HCT116 (cell line): ENCODE measurements around the gene LRFN2. TPM values are rescaled to one million over a fixed set of nuclear protein-coding genes. Genes with fewer than 3 reads are reported as not detected.

Experiments used
- ATAC-seq: fragments of 200-7000 bp; cut with Tn5 transposase; 2 replicates; pipeline ENCODE4 v1.9.1; 2020; ENCODE audit warnings: mild to moderate bottlenecking, moderate library complexity
- BruUV-seq: library from RNA; stranded (reverse); fragments of 400-500 nt; replicated peaks from 2 replicates; lab custom pipeline; 2021; lab: Mats Ljungman, UMichigan
- CTCF ChIA-PET: fragments of 300-600 bp; sonication (Branson Sonifier 250); formaldehyde crosslinking; loops from one replicate; lab custom pipeline; 2021; ENCODE audit warnings: antibody characterized with exemption; lab: Charles Lee
- POLR2A ChIA-PET: fragments of 300-600, 350-600 bp; sonication (Branson Sonifier 250); formaldehyde crosslinking; loops from one replicate; lab custom pipeline; 2021; ENCODE audit warnings: antibody characterized with exemption; lab: Charles Lee
- RAD21 ChIA-PET, 2 experiments: fragments of 300-600 bp; sonication (Branson Sonifier 250); formaldehyde crosslinking; loops; one replicate each; lab custom pipeline; 2023; ENCODE audit warnings: low total read pairs in 2 of 2; ENCODE audit not compliant: uncharacterized antibody in 2 of 2, unreplicated experiment in 2 of 2, low non-redundant PET in 1 of 2; lab: Charles Lee
- DNase-seq: peaks from one replicate; pipeline ENCODE4 v3.0.0-alpha.2; 2010; ENCODE audit warnings: low read depth, low spot score
- H2AFZ ChIP-seq: fragments of 200-600 bp; shearing (Covaris generic), sonication (generic); 2 replicates; pipeline ENCODE4 v1.6.1; 2017; ENCODE audit warnings: low read depth, mixed run types, mixed read lengths, antibody characterized with exemption, low read length; ENCODE audit not compliant: poor library complexity, severe bottlenecking
- H3K27ac ChIP-seq: 2 replicates; pipeline ENCODE4 v1.5.1; 2012; ENCODE audit warnings: low read depth, low read length
- H3K27me3 ChIP-seq: fragments of 200-600 bp; sonication (generic); 2 replicates; pipeline ENCODE4 v1.6.1; 2016; ENCODE audit warnings: mixed run types, low read length, mixed read lengths; ENCODE audit not compliant: insufficient read depth
- H3K36me3 ChIP-seq, 2 experiments: fragments of 200-500 bp in 1 of 2; fragments of 200-600 bp in 1 of 2; sonication (Bioruptor generic) in 1 of 2; sonication (generic) in 1 of 2; 2 replicates each; pipeline versions ENCODE4 v1.5.1 to v1.6.1; 2014 to 2016; ENCODE audit warnings: low read length in 2 of 2, inconsistent platforms in 1 of 2, mixed read lengths in 1 of 2, mixed run types in 1 of 2; ENCODE audit not compliant: insufficient read depth in 2 of 2, control insufficient read depth in 1 of 2
- H3K4me1 ChIP-seq, 2 experiments: fragments of 200-600 bp in 1 of 2; sonication (generic) in 1 of 2; 2 replicates each; pipeline versions ENCODE4 v1.5.1 to v1.6.1; 2012 to 2017; ENCODE audit warnings: low read length in 2 of 2, inconsistent platforms in 1 of 2, mild to moderate bottlenecking in 1 of 2, mixed read lengths in 1 of 2, mixed run types in 1 of 2, moderate library complexity in 1 of 2; ENCODE audit not compliant: insufficient read depth in 2 of 2, control insufficient read depth in 1 of 2
- H3K4me2 ChIP-seq: fragments of 200-600 bp; sonication (generic); 2 replicates; pipeline ENCODE4 v1.6.1; 2017; ENCODE audit warnings: mixed run types, low read length, mixed read lengths
- H3K4me3 ChIP-seq, 2 experiments: fragments of 200-600 bp in 1 of 2; sonication (generic) in 1 of 2; replicated peaks in 1 of 2; 2 replicates each; pipeline ENCODE4 v1.5.1; 2011 to 2016; ENCODE audit warnings: low read length in 2 of 2, control low read depth in 1 of 2, low read depth in 1 of 2, mild to moderate bottlenecking in 1 of 2, mixed read lengths in 1 of 2, mixed run types in 1 of 2
- H3K79me2 ChIP-seq: fragments of 200-600 bp; sonication (generic); 2 replicates; pipeline ENCODE4 v1.6.1; 2017; ENCODE audit warnings: mild to moderate bottlenecking, mixed run types, low read length, moderate library complexity, mixed read lengths; ENCODE audit not compliant: insufficient read depth
- H3K9ac ChIP-seq: fragments of 200-600 bp; sonication (generic); 2 replicates; pipeline ENCODE4 v1.6.1; 2016; ENCODE audit warnings: low read length, mixed read lengths
- H3K9me2 ChIP-seq: fragments of 200-600 bp; sonication (generic), shearing (Covaris generic); 2 replicates; pipeline ENCODE4 v1.6.1; 2017; ENCODE audit warnings: mixed run types, mild to moderate bottlenecking, moderate library complexity; ENCODE audit not compliant: insufficient read depth
- H3K9me3 ChIP-seq, 2 experiments: fragments of 200-500 bp in 1 of 2; fragments of 200-600 bp in 1 of 2; sonication (Bioruptor generic) in 1 of 2; sonication (generic) in 1 of 2; 2 replicates each; pipeline ENCODE4 v1.6.1; 2014 to 2017; ENCODE audit warnings: low read length in 2 of 2, mixed read lengths in 2 of 2, inconsistent platforms in 1 of 2, low read depth in 1 of 2, mild to moderate bottlenecking in 1 of 2, mixed run types in 1 of 2, moderate library complexity in 1 of 2; ENCODE audit not compliant: control insufficient read depth in 1 of 2, insufficient read depth in 1 of 2
- H4K20me1 ChIP-seq: fragments of 200-600 bp; sonication (generic), shearing (Covaris generic); 2 replicates; pipeline ENCODE4 v1.6.1; 2017; ENCODE audit warnings: mixed run types, mild to moderate bottlenecking, moderate library complexity; ENCODE audit not compliant: insufficient read depth
- CBX3 ChIP-seq: IDR thresholded peaks from 2 replicates; pipeline ENCODE4 v1.6.1; 2012; ENCODE audit warnings: low read depth
- CEBPB ChIP-seq: IDR thresholded peaks from 2 replicates; pipeline ENCODE4 v1.6.1; 2012; ENCODE audit warnings: low read depth
- EGR1 ChIP-seq: IDR thresholded peaks from 2 replicates; pipeline ENCODE4 v1.6.1; 2012; ENCODE audit warnings: low read depth
- ELF1 ChIP-seq: IDR thresholded peaks from 2 replicates; pipeline ENCODE4 v1.6.1; 2012; ENCODE audit warnings: low read depth, borderline replicate concordance
- FOSL1 ChIP-seq: IDR thresholded peaks from 2 replicates; pipeline ENCODE4 v1.6.1; 2012; ENCODE audit warnings: low read depth
- JUND ChIP-seq: IDR thresholded peaks from 2 replicates; pipeline ENCODE4 v1.6.1; 2012
- MAX ChIP-seq: IDR thresholded peaks from 2 replicates; pipeline ENCODE4 v1.6.1; 2012
- POLR2A ChIP-seq: IDR thresholded peaks from 2 replicates; pipeline ENCODE4 v1.7.0; 2011; ENCODE audit warnings: borderline replicate concordance; ENCODE audit not compliant: insufficient read depth, insufficient read length; ENCODE audit errors: extremely low read depth
- POLR2AphosphoS5 ChIP-seq: IDR thresholded peaks from 2 replicates; pipeline ENCODE4 v1.6.1; 2011; ENCODE audit warnings: mild to moderate bottlenecking, low read depth, low read length, moderate library complexity
- RAD21 ChIP-seq: IDR thresholded peaks from 2 replicates; pipeline ENCODE4 v1.6.1; 2012; ENCODE audit warnings: low read depth, mild to moderate bottlenecking
- REST ChIP-seq: IDR thresholded peaks from 2 replicates; pipeline ENCODE4 v1.6.1; 2012; ENCODE audit warnings: low read depth
- SRF ChIP-seq: IDR thresholded peaks from 2 replicates; pipeline ENCODE4 v1.6.1; 2012; ENCODE audit warnings: low read depth
- ZBTB33 ChIP-seq: IDR thresholded peaks from 2 replicates; pipeline ENCODE4 v1.6.1; 2011; ENCODE audit warnings: mild to moderate bottlenecking, low read length, moderate library complexity; ENCODE audit not compliant: insufficient replicate concordance; ENCODE audit errors: extremely low read depth
- ZFX ChIP-seq: fragments of 450-650 bp; IDR thresholded peaks from 2 replicates; pipeline ENCODE4 v1.6.1; 2017
- intact Hi-C: fragments of 100-400 bp; cut with micrococcal nuclease; formaldehyde crosslinking; loops from 2 replicates; pipeline ENCODE4 v1.10.0; 2022
- total RNA-seq: library from RNA; stranded (reverse); gene quantifications from one replicate; pipeline ENCODE4 v1.2.1, GENCODE V29; 2021; ENCODE audit not compliant: unreplicated experiment

The LRFN2 gene
- total RNA-seq, 1 experiment from 2014 or later, result not detected

- TF ChIP-seq RAD21 (no peak), POLR2A (no peak), EGR1 (no peak), SRF (no peak), MAX (no peak), FOSL1 (no peak), ELF1 (no peak)
- peaks cover 28% of the 10 kb centered on the region; the same call in 1 of the 2 replicates for H3K27me3 ChIP-seq
- no peak for DNase-seq
- no peak overlapping the region for H3K4me3 ChIP-seq
- H3K27ac ChIP-seq, result no peak overlapping the region
- no peak overlapping the region for H3K4me2 ChIP-seq
- BruUV-seq, result no TSS peak
- intact Hi-C loops, result no loop called here
- RAD21 ChIA-PET, result no interaction called here
- CTCF ChIA-PET, result no interaction called here
- no peak for ATAC-seq
- H3K36me3 ChIP-seq, result no peaks in the 10 kb centered on the region
- H2AFZ ChIP-seq, result no peak overlapping the region
- H3K79me2 ChIP-seq, result no peaks in the 10 kb centered on the region
- POLR2A ChIA-PET, result no interaction called here
- H4K20me1 ChIP-seq, result no peaks in the 10 kb centered on the region
- no peaks in the 10 kb centered on the region for H3K4me1 ChIP-seq
- H3K9me3 ChIP-seq, result no peaks in the 10 kb centered on the region
- no peak overlapping the region for H3K9ac ChIP-seq
- H3K9me2 ChIP-seq, result no peaks in the 10 kb centered on the region
Measured at GRCh38 chr6:40538556-40538955, 48.6 kb downstream of the LRFN2 start.

GRCh38 chr6:40537446-40537845 is 49.7 kb downstream of the LRFN2 start:
- POLR2A ChIA-PET, result no interaction called here
- Histone ChIP-seq H3K9me2 (no peaks in the 10 kb centered on the region), H3K27me3 (peaks cover 23% of the 10 kb centered on the region), H3K9ac (no peak overlapping the region), H3K27ac (no peak overlapping the region), H4K20me1 (no peaks in the 10 kb centered on the region), H3K4me3 (no peak overlapping the region), H2AFZ (no peak overlapping the region), H3K4me2 (no peak overlapping the region), H3K9me3 (no peaks in the 10 kb centered on the region), H3K36me3 (no peaks in the 10 kb centered on the region), H3K79me2 (no peaks in the 10 kb centered on the region), H3K4me1 (no peaks in the 10 kb centered on the region)
- no peak for DNase-seq
- intact Hi-C loops, result no loop called here
- no TSS peak for BruUV-seq
- ATAC-seq, result no peak
- RAD21 ChIA-PET, result no interaction called here
- CTCF ChIA-PET, result interaction anchor here (1.5 to 2.1 kb wide), 3 partner anchors 10 to 307 kb away, joined by 4 to 7 read pairs (median 5); no protein-coding TSS in a partner anchor
- TF ChIP-seq ELF1 (no peak), POLR2AphosphoS5 (no peak), ZBTB33 (no peak), ZFX (no peak), POLR2A (no peak), CBX3 (no peak), JUND (no peak), CEBPB (no peak), MAX (no peak), REST (no peak)
